Stimulated activated CD4-positive, alpha-beta T cell treated with anti-CD3 and anti-CD28 coated beads, Interleukin-15, amount 100 ng/mL, for 48 hours (primary cell): ENCODE results near the gene SLC35F5.
"Not testable (repeated sequence)": the region's sequence is repeated elsewhere in the genome, so short reads cannot be mapped to it uniquely, and the experiment has no call there.

Source experiments
- DNase-seq, 2 donors: peaks; one replicate each; pipeline ENCODE4 v3.0.0-alpha.2; 2020; ENCODE audit warnings: low read depth in 2 of 2

Gene SLC35F5

DNA sequence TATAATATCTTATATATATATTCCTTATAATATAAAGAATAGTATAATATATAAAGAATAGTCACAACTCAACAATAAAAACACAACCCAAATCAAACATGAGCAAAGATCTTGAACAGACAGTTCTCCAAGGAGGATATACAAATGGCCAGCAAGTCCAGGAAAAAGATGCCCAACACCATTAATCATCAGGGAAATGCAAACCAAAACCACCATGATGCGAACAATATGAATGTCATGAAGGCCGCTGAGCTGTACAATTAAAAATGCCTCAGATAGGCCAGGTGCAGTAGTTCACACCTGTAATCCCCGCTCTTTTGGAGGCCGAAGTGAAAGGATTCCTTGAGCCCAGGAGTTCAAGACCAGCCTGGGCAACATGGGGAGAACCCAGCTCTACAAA, 58.9 kb downstream of the SLC35F5 start:
- no peak for DNase-seq

DNA sequence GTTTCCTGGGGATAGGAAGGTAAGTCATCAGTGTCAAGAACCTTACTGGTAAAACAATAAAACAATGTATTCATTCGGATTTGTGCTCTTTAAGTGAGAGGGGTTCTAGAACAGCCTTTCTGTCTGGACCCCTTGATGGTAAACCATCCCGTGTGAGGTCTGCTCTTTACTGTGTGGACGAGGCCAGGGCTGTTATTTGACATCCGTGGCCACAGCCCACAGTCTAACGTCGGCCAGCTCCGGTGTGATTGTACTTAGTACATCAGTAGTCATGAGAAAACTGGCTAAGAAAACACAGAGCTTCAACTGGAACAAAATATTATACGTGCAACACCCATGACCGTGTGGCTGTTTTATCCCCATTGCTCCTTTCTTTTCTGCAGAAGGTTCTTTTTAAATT, 62.0 kb downstream of the SLC35F5 start:
- no peak for DNase-seq

DNA sequence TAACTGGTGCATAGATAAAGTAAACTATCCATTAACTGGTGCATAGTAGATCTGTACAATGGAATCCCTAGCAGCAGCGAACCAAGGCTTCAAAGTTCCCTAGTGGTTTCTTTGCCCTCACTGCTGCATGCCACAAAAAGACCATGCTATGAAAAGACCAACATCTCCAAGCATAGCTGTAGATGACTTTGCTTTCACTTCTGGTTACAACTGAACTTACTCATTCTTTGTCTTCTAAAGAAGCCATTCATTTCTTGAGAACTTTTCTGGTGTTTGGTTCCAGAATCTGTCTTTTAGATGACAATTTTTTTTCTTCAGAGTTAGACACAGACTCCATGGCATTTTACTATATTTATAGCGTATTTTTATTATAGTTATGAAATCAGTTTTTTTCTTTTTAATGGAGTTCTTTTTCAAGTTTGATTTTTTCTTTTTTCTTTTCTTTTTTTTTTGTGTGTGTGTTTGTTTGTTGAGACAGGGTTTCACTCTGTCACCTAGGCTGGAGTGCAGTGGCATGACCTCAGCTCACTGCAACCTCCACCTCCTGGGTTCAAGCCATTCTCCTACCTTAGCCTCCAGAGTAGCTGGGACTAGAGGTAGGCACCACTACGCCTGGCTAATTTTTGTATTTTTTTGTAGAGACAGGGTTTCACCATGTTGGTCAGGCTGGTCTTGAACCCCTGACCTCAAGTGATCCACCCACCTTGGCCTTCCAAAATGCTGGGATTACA, 63.6 kb downstream of the SLC35F5 start:
- no peak for DNase-seq

DNA sequence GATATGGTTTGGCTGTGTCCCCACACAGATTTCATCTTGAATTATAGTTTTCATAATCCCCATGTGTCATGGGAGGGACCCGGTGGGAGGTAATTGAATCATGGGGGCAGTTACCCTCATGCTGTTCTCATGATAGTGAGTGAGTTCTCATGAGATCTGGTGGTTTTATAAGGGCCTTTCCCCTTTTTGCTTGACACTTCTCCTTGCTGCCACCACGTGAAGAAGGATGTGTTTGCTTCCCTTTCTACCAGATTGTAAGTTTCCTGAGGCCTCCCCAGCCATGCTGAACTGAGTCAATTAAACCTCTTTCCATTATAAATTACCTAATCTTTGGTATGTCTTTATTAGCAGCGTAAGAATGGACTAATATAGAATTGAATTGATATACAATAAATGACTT, 65.6 kb downstream of the SLC35F5 start:
- not testable (repeated sequence) for DNase-seq

DNA sequence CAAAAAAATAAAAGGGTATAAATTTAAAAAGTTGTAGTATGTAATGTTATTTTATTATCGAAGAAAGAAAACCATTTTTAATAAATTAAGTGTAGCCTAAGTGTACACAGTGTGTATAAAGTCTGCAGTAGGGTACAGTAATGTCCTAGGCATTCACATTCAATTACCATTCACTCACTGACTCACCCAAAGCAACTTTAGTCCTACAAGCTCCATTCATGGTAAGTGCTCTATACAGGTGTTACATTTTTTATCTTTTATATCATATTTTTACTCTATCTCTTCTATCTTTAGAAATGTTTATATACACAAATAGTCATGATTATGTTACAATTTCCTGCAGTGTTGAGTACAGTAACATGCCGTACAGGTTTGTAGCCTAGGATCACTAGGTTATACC, 69.9 kb downstream of the SLC35F5 start:
- no peak for DNase-seq

DNA sequence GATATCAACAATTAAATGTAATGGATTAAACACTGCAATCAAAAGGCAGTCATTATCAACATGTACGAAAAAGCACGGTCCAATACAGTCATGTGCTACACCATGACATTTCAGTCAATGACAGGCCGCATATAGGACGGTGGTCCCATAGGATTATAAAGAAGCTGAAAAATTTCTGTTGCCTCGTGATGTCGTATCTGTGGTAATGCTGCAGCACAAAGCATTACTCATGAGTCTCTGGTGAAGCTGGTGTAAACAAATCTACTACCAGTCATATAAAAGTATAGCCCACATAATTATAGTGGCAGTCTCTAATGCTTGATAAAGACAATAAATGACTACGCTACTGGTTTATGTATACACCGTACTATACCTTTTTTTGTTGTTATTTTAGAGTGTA, 71.0 kb downstream of the SLC35F5 start:
- no peak for DNase-seq

DNA sequence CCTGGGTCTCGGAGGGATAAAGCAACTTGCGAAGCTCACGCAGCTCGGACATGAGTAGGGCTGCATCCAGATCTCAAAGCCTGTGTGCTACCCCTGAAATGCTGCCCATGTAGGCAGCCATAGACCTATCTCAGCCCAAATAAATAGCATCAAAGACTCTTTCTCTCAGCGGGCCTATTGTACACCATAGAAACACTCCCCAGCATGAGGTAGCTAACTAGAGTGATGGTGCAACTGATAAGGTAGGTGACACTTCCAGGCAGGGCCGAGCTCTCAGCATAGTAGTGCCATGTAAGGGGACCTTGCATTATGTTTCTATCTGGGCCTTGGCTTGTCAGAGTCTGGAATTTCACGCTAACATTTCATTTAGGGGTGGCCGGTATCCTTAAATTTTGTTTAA, 77.0 kb downstream of the SLC35F5 start:
- DNase-seq = no peak

DNA sequence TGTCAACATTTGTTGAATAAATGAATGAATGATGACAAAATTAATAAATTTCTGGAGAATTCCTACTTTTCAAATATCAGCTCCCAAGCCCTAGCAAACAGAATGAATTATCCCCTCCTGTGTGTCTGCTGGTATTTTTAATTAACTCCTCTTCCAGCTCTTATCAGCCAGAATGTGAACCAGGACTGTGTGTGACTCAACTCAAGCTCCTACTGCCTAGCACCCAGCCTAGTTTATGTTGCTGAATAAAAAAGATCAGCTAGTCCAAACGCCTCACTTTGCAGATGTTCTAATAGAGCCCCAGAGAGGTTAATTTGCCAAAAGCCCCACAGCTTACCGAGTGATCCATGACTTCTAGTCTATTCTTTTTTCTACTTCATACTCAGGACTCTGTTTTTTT, 79.1 kb downstream of the SLC35F5 start:
- no peak for DNase-seq

DNA sequence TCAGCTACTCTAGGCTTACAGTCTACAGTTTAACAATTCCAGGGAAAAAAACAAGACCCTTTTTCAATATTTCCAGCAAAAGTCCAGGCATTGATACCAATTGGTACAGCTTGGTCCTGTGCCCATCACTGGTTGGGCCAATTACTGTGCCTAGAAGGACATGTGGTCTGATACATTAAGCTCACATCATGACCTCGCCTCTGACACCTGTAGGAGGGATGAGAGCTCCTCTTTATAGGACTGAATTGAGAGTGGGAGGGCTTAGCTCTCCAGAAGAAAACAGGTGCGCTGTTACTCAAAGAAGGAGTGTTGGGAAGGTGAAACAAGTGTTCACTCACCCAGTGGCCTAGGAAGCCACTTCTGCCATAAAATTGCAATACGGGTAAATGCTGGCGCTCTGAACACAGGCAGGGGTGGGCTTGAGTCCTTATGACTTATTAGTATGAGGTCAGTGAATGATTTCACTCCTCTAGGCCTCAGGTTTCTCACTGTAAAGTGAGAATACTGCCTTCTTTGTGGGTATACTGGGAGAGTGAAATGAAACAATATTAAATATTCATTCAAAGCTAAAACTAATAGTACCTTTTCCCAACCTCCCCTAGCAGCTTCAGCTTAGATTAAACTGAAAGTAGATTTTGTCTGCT, 79.7 kb downstream of the SLC35F5 start:
- no peak for DNase-seq

DNA sequence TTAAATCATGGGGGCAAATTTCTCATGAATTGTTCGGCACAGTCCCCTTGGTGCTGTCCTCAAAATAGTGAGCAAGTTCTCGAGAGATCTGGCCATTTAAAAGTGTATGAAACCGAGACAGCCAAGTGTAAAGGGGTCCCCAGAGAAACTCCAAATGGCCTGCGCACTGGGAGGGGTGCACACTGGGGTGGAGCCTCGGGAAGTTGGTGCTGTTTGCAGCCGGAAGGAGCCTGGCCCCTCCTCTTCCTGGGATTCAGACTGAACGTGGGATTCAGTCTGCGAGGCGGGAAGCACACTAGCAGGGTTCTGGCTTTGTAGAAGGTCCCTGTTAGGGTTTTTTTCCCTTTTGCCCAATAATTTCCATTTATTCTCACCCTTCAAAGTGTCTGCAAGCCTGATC, 80.6 kb downstream of the SLC35F5 start:
- no peak for DNase-seq

DNA sequence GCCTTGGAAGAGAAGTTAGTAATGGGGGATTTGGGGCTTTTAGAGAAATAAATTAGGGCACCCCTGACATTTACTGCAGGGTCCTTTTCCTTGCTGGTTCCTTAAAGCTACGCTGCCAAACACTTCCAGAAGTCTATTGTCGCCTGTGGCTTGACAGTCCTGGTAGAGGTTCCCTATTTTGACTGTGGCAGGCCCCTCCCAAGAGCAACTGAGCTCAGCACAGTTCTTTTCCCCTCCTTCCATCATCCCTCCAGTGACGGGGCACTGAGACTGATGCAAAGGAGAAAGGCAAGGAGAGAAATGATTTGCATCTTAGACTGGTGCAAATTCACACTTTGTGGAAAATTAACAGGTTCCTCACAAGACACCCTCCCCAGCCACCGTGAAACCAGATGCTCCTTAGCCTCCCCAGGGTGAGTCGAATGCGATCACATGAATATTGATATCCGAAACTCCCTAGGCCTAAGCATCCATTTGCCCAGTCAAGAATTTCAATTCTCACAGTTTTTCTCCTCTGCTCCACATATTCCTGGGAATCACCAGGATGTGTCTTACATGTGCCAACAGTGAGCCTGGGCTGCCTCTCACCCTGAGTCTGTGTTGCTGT, 84.0 kb downstream of the SLC35F5 start:
- DNase-seq = no peak

DNA sequence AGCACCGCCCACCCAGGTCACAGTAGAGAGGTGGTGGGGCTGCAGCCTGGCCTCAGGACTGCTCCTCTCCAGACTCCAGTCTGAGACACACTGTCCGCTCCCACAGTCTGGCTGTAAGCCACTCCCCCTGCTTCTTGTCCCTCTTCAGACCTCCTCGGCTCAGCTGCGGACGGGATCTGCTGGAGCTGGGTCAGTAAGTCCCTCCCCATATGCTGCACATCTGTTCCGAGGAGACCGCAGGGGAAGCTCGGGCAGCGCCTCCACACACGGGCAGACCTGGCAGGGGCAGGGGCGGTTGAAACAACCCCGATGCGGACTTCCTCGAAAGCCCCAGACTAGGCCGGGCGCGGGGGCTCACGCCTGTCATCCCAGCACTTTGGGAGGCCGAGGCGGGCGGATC, 87.4 kb downstream of the SLC35F5 start:
- not testable (repeated sequence) for DNase-seq

DNA sequence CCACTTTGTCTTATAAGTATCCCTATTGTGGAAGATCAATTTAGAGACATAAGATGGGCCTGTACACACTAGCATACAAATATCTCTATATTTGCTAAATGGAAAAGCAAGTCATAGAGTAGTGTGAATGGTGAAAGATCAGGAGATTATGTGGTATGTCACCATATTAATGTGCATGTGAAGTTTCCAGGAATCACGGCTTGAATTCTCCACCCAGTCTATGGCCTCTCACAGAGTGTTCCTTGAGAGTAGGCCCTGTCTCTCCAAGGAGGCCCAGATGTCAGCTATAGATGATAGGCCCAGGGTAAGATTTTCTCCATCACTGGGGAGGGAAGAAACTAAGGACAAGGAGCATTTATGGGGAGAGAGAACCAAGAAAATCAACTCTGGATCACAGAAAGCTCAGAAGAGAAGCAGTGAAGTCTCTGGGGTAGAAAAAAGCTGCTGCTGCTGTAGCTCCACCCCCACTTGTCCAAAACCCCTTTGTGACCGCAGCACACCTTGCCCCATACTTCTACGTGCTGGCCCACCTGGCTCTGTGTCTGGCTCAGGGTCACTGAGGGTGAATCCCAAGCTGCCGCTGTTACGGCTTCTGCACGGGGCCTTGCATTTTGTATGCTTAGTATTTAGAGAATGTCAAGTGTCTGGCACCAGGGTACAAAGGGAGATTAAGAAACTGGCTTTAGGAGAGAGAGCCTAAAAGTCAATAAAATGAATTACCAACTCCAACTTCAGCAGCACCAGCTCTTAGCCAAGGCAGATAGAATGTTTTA, 91.5 kb downstream of the SLC35F5 start:
- not testable (repeated sequence) for DNase-seq

DNA sequence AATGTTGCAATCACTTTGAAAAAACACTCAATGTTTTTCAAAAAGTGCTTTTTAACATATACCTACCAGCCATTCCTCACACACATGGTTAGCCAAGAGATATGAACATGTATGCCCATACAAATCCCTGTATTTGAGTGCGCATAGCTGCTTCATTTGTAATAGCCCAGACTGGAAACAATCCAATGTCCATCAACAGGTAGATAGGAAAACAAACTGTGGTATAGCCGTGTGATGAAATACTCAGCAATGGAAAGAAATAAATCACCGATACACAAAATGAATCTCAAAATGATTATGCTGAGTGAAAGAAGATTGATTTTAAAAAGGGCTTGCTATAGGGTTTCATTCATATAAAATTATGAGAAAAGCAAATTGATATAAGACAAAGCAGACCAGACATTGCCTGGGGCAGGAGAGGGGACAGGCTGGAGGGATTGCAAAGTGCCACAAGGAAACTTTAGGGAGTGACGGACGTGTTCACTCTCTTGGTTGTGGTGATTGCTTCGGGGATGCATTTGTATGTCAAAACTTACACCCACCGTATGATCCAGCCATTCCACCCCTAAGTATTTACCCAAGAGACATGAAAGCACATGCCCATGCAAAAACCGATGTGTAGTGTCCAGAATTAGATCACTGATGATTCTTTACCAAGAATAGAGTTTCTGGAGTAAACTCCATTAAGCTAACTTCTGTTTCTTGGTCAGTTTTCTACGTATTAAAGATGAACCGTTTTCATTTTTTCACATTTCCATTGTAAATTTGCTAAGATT, 93.0 kb downstream of the SLC35F5 start:
- DNase-seq = not testable (repeated sequence)
